ENCODE results near the gene RGS6. TPM values are rescaled to one million over a fixed set of nuclear protein-coding genes. Genes with fewer than 3 reads are reported as not detected.

Gene RGS6
- total and polyA plus RNA-seq, 2 of the 4 experiments (the other 2 are of a cell fraction): not detected

DNA sequence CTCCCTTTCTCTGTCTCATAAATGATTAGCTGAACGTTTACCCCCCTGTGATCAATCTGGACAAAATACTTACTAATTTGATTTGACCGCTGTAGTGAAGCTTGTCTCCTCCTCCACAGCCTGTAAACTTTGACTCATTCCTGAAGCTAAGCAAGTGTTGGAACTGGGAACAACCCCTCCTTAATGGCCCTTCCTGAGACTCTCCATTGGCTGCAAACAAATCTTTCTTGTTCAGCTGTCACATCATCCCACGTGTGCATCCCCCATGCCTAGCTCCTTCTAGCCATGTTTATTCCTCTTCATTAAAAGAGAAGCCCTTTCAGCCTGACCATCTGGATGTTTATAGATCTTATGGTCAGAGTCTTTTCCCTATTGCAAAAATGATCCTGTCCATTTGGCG lies 281.2 kb downstream of the RGS6 start:
- Histone ChIP-seq H4K91ac (ENCODE audit: insufficient read depth, low read depth, low read length) (no peak overlapping the region), H3K27me3 (ENCODE audit: control insufficient read depth, insufficient read depth, low read length) (no peaks in the 10 kb centered on the region), H3K4ac (ENCODE audit: low read depth, low read length) (no peak overlapping the region), H3K9me3 (ENCODE audit: control insufficient read depth, insufficient read depth, low read length) (no peaks in the 10 kb centered on the region), H2AK5ac (ENCODE audit: low read depth, low read length) (no peak overlapping the region), H3K18ac (ENCODE audit: low read depth, low read length) (no peak overlapping the region), H2AFZ (replicated peaks; ENCODE audit: low read length, poor library complexity) (no peak overlapping the region), H3K4me3 (ENCODE audit: insufficient read depth, low read depth, low read length) (no peak overlapping the region), H3K56ac (ENCODE audit: extremely low read depth, insufficient read depth, low read length) (no peak overlapping the region), H4K5ac (ENCODE audit: low read depth, low read length) (no peak overlapping the region), H2BK120ac (ENCODE audit: low read depth, low read length) (no peak overlapping the region), H2BK20ac (ENCODE audit: low read depth, low read length) (no peak overlapping the region), H4K8ac (ENCODE audit: low read depth in 2 of 2, low read length in 2 of 2) (no peak overlapping the region), H3K23ac (ENCODE audit: low read depth, low read length) (no peak overlapping the region), H3K9me1 (ENCODE audit: insufficient read depth, low read length) (no peaks in the 10 kb centered on the region), H3K4me2 (ENCODE audit: low read depth, low read length) (no peak overlapping the region), H3K79me1 (ENCODE audit: low read depth in 1 of 2, low read length in 2 of 2) (no peaks in the 10 kb centered on the region), H3K14ac (replicated peaks; ENCODE audit: low read depth, low read length) (no peak overlapping the region), H3K9ac (ENCODE audit: low read depth, low read length) (no peak overlapping the region), H3K27ac (ENCODE audit: insufficient read depth, low read length) (no peak overlapping the region), H3K4me1 (ENCODE audit: control insufficient read depth, insufficient read depth, low read length) (no peaks in the 10 kb centered on the region), H2AK9ac (replicated peaks; ENCODE audit: low read depth, low read length, poor library complexity) (no peak overlapping the region), H4K20me1 (ENCODE audit: insufficient read depth, low read length) (no peaks in the 10 kb centered on the region), H3K36me3 (ENCODE audit: control insufficient read depth, insufficient read depth, low read length) (no peaks in the 10 kb centered on the region), H2BK5ac (ENCODE audit: low read depth, low read length, poor library complexity, severe bottlenecking) (no peak overlapping the region), H2BK15ac (ENCODE audit: low read depth, low read length) (no peak overlapping the region)
- CTCF ChIA-PET: no interaction called here
- ATAC-seq (ENCODE audit: low read depth) (no peak), DNase-seq (no peak)
- POLR2A ChIA-PET (ENCODE audit: unreplicated experiment): no interaction called here
- WGBS, 2 experiments (ENCODE audit: extremely low coverage in 2 of 2, insufficient read length in 1 of 2): no CpG with 5 or more reads among the region's 4 CpGs
- in situ Hi-C loops (cut with MboI; ENCODE audit: low sequenced_read_pairs) (no loop called here), dilution Hi-C loops (cut with HindIII; ENCODE audit: low sequenced_read_pairs, unreplicated experiment) (no loop called here), intact Hi-C loops (cut with micrococcal nuclease) (no loop called here)
- BruUV-seq (replicated peaks): no TSS peak
- no peak for TF ChIP-seq NFE2L2 (IDR thresholded peaks at IDR 0.05; ENCODE audit: low read depth, low read length)
- TF ChIP-seq, protein P1, sequence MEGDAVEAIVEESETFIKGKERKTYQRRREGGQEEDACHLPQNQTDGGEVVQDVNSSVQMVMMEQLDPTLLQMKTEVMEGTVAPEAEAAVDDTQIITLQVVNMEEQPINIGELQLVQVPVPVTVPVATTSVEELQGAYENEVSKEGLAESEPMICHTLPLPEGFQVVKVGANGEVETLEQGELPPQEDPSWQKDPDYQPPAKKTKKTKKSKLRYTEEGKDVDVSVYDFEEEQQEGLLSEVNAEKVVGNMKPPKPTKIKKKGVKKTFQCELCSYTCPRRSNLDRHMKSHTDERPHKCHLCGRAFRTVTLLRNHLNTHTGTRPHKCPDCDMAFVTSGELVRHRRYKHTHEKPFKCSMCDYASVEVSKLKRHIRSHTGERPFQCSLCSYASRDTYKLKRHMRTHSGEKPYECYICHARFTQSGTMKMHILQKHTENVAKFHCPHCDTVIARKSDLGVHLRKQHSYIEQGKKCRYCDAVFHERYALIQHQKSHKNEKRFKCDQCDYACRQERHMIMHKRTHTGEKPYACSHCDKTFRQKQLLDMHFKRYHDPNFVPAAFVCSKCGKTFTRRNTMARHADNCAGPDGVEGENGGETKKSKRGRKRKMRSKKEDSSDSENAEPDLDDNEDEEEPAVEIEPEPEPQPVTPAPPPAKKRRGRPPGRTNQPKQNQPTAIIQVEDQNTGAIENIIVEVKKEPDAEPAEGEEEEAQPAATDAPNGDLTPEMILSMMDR (conservative IDR thresholded peaks at IDR 0.05; ENCODE audit: low read depth, low read length): no peak
- no peak for TF ChIP-seq CHD1 (IDR thresholded peaks at IDR 0.05; ENCODE audit: low read depth, low read length)
- TF ChIP-seq RAD21 (IDR thresholded peaks at IDR 0.05; ENCODE audit: low read length): no peak
- no peak for TF ChIP-seq SMC3 (IDR thresholded peaks at IDR 0.05; ENCODE audit: low read depth, low read length)
- TF ChIP-seq CEBPB (IDR thresholded peaks at IDR 0.05; ENCODE audit: low read depth, low read length): no peak
- TF ChIP-seq RFX5 (IDR thresholded peaks at IDR 0.05; ENCODE audit: low read depth, low read length): no peak
- no peak for TF ChIP-seq RCOR1 (IDR thresholded peaks at IDR 0.05; ENCODE audit: insufficient replicate concordance, low read length)
- TF ChIP-seq FOS (IDR thresholded peaks at IDR 0.05; ENCODE audit: low read depth, low read length): no peak
- TF ChIP-seq MXI1 (IDR thresholded peaks at IDR 0.05; ENCODE audit: borderline replicate concordance, low read depth, low read length): no peak
- TF ChIP-seq POLR2A (IDR thresholded peaks at IDR 0.05; ENCODE audit: low read depth, low read length): no peak
- TF ChIP-seq MAFK (IDR thresholded peaks at IDR 0.05; ENCODE audit: low read depth, low read length): no peak
- no peak for TF ChIP-seq USF2 (IDR thresholded peaks at IDR 0.05; ENCODE audit: low read depth, low read length)
- TF ChIP-seq ELK1 (IDR thresholded peaks at IDR 0.05; ENCODE audit: borderline replicate concordance, low read depth, low read length): no peak
- TF ChIP-seq MAZ (IDR thresholded peaks at IDR 0.05; ENCODE audit: borderline replicate concordance, low read depth, low read length): no peak
- no peak for TF ChIP-seq BHLHE40 (IDR thresholded peaks at IDR 0.05; ENCODE audit: low read depth, low read length)
